Activated CD4-positive, alpha-beta T cell treated with anti-CD3 and anti-CD28 coated beads for 36 hours (primary cell): Measurements from ENCODE around the gene TMOD4. TPM values are rescaled to one million over a fixed set of nuclear protein-coding genes. Genes with fewer than 3 reads are reported as not detected.
A peak's percentile ranks its signal among the peaks of the same experiment; 100 is the strongest.

Source experiments
- ATAC-seq: fragments of 200-7000 bp; cut with Tn5 transposase; one replicate; pipeline ENCODE4 v1.10.0; 2021; ENCODE audit warnings: mild to moderate bottlenecking, moderate library complexity
- CTCF ChIA-PET: fragments of 350-600 bp; sonication (Branson Sonifier 250); formaldehyde crosslinking; loops from one replicate; lab custom pipeline; 2021; ENCODE audit warnings: antibody characterized with exemption; lab: Charles Lee
- POLR2A ChIA-PET: fragments of 350-600 bp; sonication (Branson Sonifier 250); formaldehyde crosslinking; loops from one replicate; lab custom pipeline; 2021; ENCODE audit warnings: antibody characterized with exemption, inconsistent platforms; lab: Charles Lee
- DNase-seq: peaks from one replicate; pipeline ENCODE4 v3.0.0-alpha.2; 2020
- H3K27ac Mint-ChIP-seq: one replicate; pipeline ENCODE4 v1.8.0; 2021; ENCODE audit warnings: mixed read lengths
- H3K27me3 Mint-ChIP-seq: one replicate; pipeline ENCODE4 v1.8.0; 2021; ENCODE audit warnings: mixed read lengths
- H3K36me3 Mint-ChIP-seq: one replicate; pipeline ENCODE4 v1.8.0; 2021; ENCODE audit warnings: low read depth, mixed read lengths
- H3K4me1 Mint-ChIP-seq: one replicate; pipeline ENCODE4 v1.8.0; 2021; ENCODE audit warnings: mixed read lengths
- H3K4me3 Mint-ChIP-seq: one replicate; pipeline ENCODE4 v1.8.0; 2021; ENCODE audit warnings: mild to moderate bottlenecking, moderate library complexity, mixed read lengths
- H3K9me3 Mint-ChIP-seq: one replicate; pipeline ENCODE4 v1.8.0; 2021; ENCODE audit warnings: low read depth, mixed read lengths
- intact Hi-C, 2 experiments: fragments of 100-400 bp; cut with DNase I in 1 of 2; cut with micrococcal nuclease in 1 of 2; formaldehyde crosslinking; loops; one replicate each; pipeline versions ENCODE4 v1.14.2 to v1.15.1; 2022 to 2024; cut with DNase I, micrococcal nuclease
- total RNA-seq, 2 experiments: library from RNA; stranded (reverse); gene quantifications; one replicate each; pipeline ENCODE4 v1.2.3, GENCODE V29; 2021

The TMOD4 gene
- total RNA-seq, 2 experiments from 2014 or later, result 0.69 to 2.3 TPM

- H3K27ac Mint-ChIP-seq, result no peak overlapping the region
- no peaks in the 10 kb centered on the region for H3K27me3 Mint-ChIP-seq
- ATAC-seq (no peak), DNase-seq (no peak)
- H3K4me3 Mint-ChIP-seq, result no peak overlapping the region
- ChIA-PET POLR2A (no interaction called here), CTCF (interaction anchor here (0.7 to 1.7 kb wide), 5 partner anchors 9 to 20 kb away, joined by 3 to 8 read pairs (median 4); partner anchors contain the start of gene TNFAIP8L2)
- no peaks in the 10 kb centered on the region for H3K4me1 Mint-ChIP-seq
- no peaks in the 10 kb centered on the region for H3K9me3 Mint-ChIP-seq
- intact Hi-C loops, result no loop called here
- H3K36me3 Mint-ChIP-seq, result peaks cover 43% of the 10 kb centered on the region
Measured at GRCh38 chr1:151176514-151177045, 799 bp upstream of the TMOD4 start.

- POLR2A ChIA-PET, result no interaction called here
- no peak for DNase-seq
- peaks cover 36% of the 10 kb centered on the region for H3K36me3 Mint-ChIP-seq
- H3K9me3 Mint-ChIP-seq, result no peaks in the 10 kb centered on the region
- H3K4me3 Mint-ChIP-seq, result no peak overlapping the region
- intact Hi-C loops, result no loop called here
- H3K27me3 Mint-ChIP-seq, result no peaks in the 10 kb centered on the region
- CTCF ChIA-PET, result interaction anchor here (0.5 to 1.7 kb wide), 4 partner anchors 19 to 151 kb away, joined by 3 to 8 read pairs (median 4); partner anchors contain the start of gene TNFAIP8L2
- no peak for ATAC-seq
- H3K4me1 Mint-ChIP-seq, result no peaks in the 10 kb centered on the region
- no peak overlapping the region for H3K27ac Mint-ChIP-seq
Measured at GRCh38 chr1:151175041-151175741, 590 bp downstream of the TMOD4 start.

GRCh38 chr1:151171190-151171589 lies 4.6 kb downstream of the TMOD4 start:
- Mint-ChIP-seq H3K36me3 (peaks cover 32% of the 10 kb centered on the region), H3K4me3 (no peak overlapping the region), H3K4me1 (peaks cover 11% of the 10 kb centered on the region), H3K27ac (no peak overlapping the region), H3K9me3 (no peaks in the 10 kb centered on the region), H3K27me3 (no peaks in the 10 kb centered on the region)
- DNase-seq (no peak), ATAC-seq (no peak)
- ChIA-PET POLR2A (interaction anchor here (0.5 kb wide), 1 partner anchor 81 kb away, joined by 7 read pairs; no protein-coding TSS in a partner anchor), CTCF (interaction anchor here (0.9 to 1.1 kb wide), 3 partner anchors 15 to 81 kb away, joined by 3 read pairs; partner anchors contain the start of gene TNFAIP8L2)
- intact Hi-C loops, result no loop called here

- no peaks in the 10 kb centered on the region for H3K27me3 Mint-ChIP-seq
- ChIA-PET CTCF (interaction anchor here (1.0 to 4.4 kb wide), 4 partner anchors 9 to 116 kb away, joined by 3 to 25 read pairs (median 8); partner anchors contain the start of genes TMOD4 and TNFAIP8L2), POLR2A (interaction anchor here (0.6 to 2.8 kb wide), 5 partner anchors 10 to 232 kb away, joined by 3 to 14 read pairs (median 9); partner anchors contain the start of genes PSMB4, TNFAIP8L2 and VPS72)
- H3K4me3 Mint-ChIP-seq, result peak overlapping the region; percentile 92
- H3K4me1 Mint-ChIP-seq, result peaks cover 38% of the 10 kb centered on the region
- peak overlapping the region; percentile 98 for H3K27ac Mint-ChIP-seq
- intact Hi-C loops, result loop anchor here in 1 of 2 experiments (2.0 to 10.0 kb wide), 2 partner anchors 30 to 602 kb away; no protein-coding TSS in a partner anchor
- H3K9me3 Mint-ChIP-seq, result no peaks in the 10 kb centered on the region
- DNase-seq, result no peak
- ATAC-seq, result no peak
- peaks cover 51% of the 10 kb centered on the region for H3K36me3 Mint-ChIP-seq
Measured at GRCh38 chr1:151167116-151167515, 8.7 kb downstream of the TMOD4 start.

GRCh38 chr1:151166505-151166956 lies 9.2 kb downstream of the TMOD4 start:
- Mint-ChIP-seq H3K27me3 (no peaks in the 10 kb centered on the region), H3K9me3 (no peaks in the 10 kb centered on the region), H3K36me3 (peaks cover 56% of the 10 kb centered on the region), H3K4me1 (peaks cover 44% of the 10 kb centered on the region), H3K4me3 (peak overlapping the region; percentile 92), H3K27ac (peak overlapping the region; percentile 98)
- peak; percentile 37 for DNase-seq
- intact Hi-C loops, result loop anchor here (1.0 to 10.0 kb wide), 10 partner anchors 20 to 602 kb away; partner anchors contain the start of genes PSMD4 (in 2 of the 2), ENSA (in 1 of the 2), PI4KB (in 1 of the 2) and PIP5K1A (in 1 of the 2)
- ChIA-PET CTCF (interaction anchor here (0.6 to 4.4 kb wide), 5 partner anchors 10 to 115 kb away, joined by 3 to 25 read pairs (median 7); partner anchors contain the start of genes TMOD4 and TNFAIP8L2), POLR2A (interaction anchor here (0.6 to 2.8 kb wide), 5 partner anchors 9 to 233 kb away, joined by 3 to 14 read pairs (median 9); partner anchors contain the start of genes PSMB4, TNFAIP8L2 and VPS72)
- peak; percentile 1 for ATAC-seq

- ChIA-PET CTCF (interaction anchor here (0.6 to 4.4 kb wide), 7 partner anchors 9 to 114 kb away, joined by 3 to 25 read pairs (median 4); partner anchors contain the start of genes PSMD4, TMOD4 and TNFAIP8L2), POLR2A (interaction anchor here (0.9 to 2.8 kb wide), 3 partner anchors 9 to 34 kb away, joined by 3 to 14 read pairs (median 9); partner anchors contain the start of genes TNFAIP8L2 and VPS72)
- Mint-ChIP-seq H3K27me3 (no peaks in the 10 kb centered on the region), H3K27ac (peak within 1 kb of the TSS; percentile 98), H3K4me3 (peak within 1 kb of the TSS; percentile 92), H3K4me1 (peaks cover 48% of the 10 kb centered on the region), H3K9me3 (no peaks in the 10 kb centered on the region), H3K36me3 (peaks cover 58% of the 10 kb centered on the region)
- peak; percentile 98 for DNase-seq
- intact Hi-C loops, result loop anchor here (1.0 to 10.0 kb wide), 14 partner anchors 10 to 601 kb away; partner anchors contain the start of genes PSMD4 (in 2 of the 2), ENSA (in 1 of the 2), GABPB2 (in 1 of the 2) and PI4KB (in 1 of the 2)
- ATAC-seq, result peak; percentile 96
Measured at GRCh38 chr1:151165738-151166504, 9.9 kb downstream of the TMOD4 start, which contains the start of the genes LYSMD1 and SCNM1. TSS of gene LYSMD1 (minus strand) at chr1:151165902. CDS start at chr1:151165258, 644 bp downstream. TSS of gene SCNM1 (plus strand) at chr1:151166144. CDS start at chr1:151166153, 9 bp downstream.

GRCh38 chr1:151165281-151165737 lies 10.5 kb downstream of the TMOD4 start:
- peak; percentile 14 for ATAC-seq
- H3K27me3 Mint-ChIP-seq, result no peaks in the 10 kb centered on the region
- H3K9me3 Mint-ChIP-seq, result no peaks in the 10 kb centered on the region
- H3K36me3 Mint-ChIP-seq, result peaks cover 61% of the 10 kb centered on the region
- H3K4me3 Mint-ChIP-seq, result peak overlapping the region; percentile 92
- peaks cover 53% of the 10 kb centered on the region for H3K4me1 Mint-ChIP-seq
- ChIA-PET CTCF (interaction anchor here (0.7 to 4.4 kb wide), 4 partner anchors 8 to 136 kb away, joined by 3 to 25 read pairs (median 4); partner anchors contain the start of genes PSMD4 and TNFAIP8L2), POLR2A (interaction anchor here (0.6 to 2.8 kb wide), 3 partner anchors 8 to 112 kb away, joined by 3 to 9 read pairs (median 4); partner anchors contain the start of gene TNFAIP8L2)
- intact Hi-C loops, result loop anchor here (1.0 to 10.0 kb wide), 5 partner anchors 9 to 601 kb away; partner anchors contain the start of genes GABPB2 (in 1 of the 2), PRUNE1 (in 1 of the 2), PSMB4 (in 1 of the 2) and TNFAIP8L2 (in 1 of the 2)
- peak; percentile 47 for DNase-seq
- peak overlapping the region; percentile 98 for H3K27ac Mint-ChIP-seq

- peaks cover 65% of the 10 kb centered on the region for H3K36me3 Mint-ChIP-seq
- CTCF ChIA-PET, result interaction anchor here (0.7 to 4.4 kb wide), 4 partner anchors 8 to 136 kb away, joined by 3 to 25 read pairs (median 4); partner anchors contain the start of genes PSMD4 and TNFAIP8L2
Measured at GRCh38 chr1:151164732-151165280, 11.0 kb downstream of the TMOD4 start.

GRCh38 chr1:151159373-151159772 lies 16.4 kb downstream of the TMOD4 start:
- Mint-ChIP-seq H3K4me3 (peak overlapping the region; percentile 4), H3K36me3 (peaks cover 56% of the 10 kb centered on the region), H3K27me3 (no peaks in the 10 kb centered on the region), H3K4me1 (peaks cover 62% of the 10 kb centered on the region), H3K9me3 (no peaks in the 10 kb centered on the region), H3K27ac (peak overlapping the region; percentile 99)
- ChIA-PET POLR2A (interaction anchor here (0.7 to 2.9 kb wide), 3 partner anchors 28 to 118 kb away, joined by 4 to 9 read pairs (median 5); no protein-coding TSS in a partner anchor), CTCF (interaction anchor here (1.2 to 8.0 kb wide), 5 partner anchors 11 to 60 kb away, joined by 4 to 195 read pairs (median 11); no protein-coding TSS in a partner anchor)
- no peak for DNase-seq
- intact Hi-C loops, result loop anchor here (5.0 kb wide), 3 partner anchors 38 to 597 kb away; partner anchors contain the start of genes MINDY1 (in 1 of the 2), PIP5K1A (in 1 of the 2) and PRUNE1 (in 1 of the 2)
- ATAC-seq, result no peak

More at GRCh38 chr1:151164732-151165280, 11.0 kb downstream of the TMOD4 start:
- DNase-seq (no peak), ATAC-seq (no peak)
- intact Hi-C loops, result loop anchor here (1.0 to 10.0 kb wide), 5 partner anchors 9 to 600 kb away; partner anchors contain the start of genes GABPB2 (in 1 of the 2), PRUNE1 (in 1 of the 2), PSMB4 (in 1 of the 2) and TNFAIP8L2 (in 1 of the 2)
- H3K4me3 Mint-ChIP-seq, result peak overlapping the region; percentile 92
- no peaks in the 10 kb centered on the region for H3K27me3 Mint-ChIP-seq
- H3K4me1 Mint-ChIP-seq, result peaks cover 56% of the 10 kb centered on the region
- POLR2A ChIA-PET, result interaction anchor here (0.6 to 2.8 kb wide), 3 partner anchors 8 to 113 kb away, joined by 3 to 9 read pairs (median 4); partner anchors contain the start of gene TNFAIP8L2
- H3K27ac Mint-ChIP-seq, result peak overlapping the region; percentile 98
- H3K9me3 Mint-ChIP-seq, result no peaks in the 10 kb centered on the region
